ENCODE data around the gene MYOM3.

The MYOM3 gene

GRCh38 chr1:24095140-24095859, 16.6 kb downstream of the MYOM3 start:
- DNase-seq: no peak

DNA sequence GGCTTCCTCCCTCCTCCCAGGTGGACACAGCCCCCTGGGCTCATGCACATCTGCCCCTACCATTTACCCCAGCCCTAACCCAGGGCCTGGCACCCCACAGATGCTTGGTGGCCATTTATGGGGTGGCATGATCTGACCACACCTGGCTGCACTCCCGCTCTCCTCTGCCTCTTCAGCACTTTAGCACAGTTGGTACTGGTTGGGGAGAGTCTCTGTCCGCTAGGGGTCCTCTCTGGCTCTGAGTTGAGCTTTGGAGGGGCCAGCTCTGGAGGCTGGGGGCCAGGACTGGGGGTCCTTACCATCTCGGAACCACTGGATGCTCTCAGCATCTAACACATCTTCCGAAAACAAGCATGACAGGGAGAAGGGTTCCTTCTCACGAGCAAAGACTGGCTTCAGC, 17.4 kb downstream of the MYOM3 start:
- no peak for DNase-seq

- no peak for DNase-seq
Observed at GRCh38 chr1:24093732-24094131, 18.2 kb downstream of the MYOM3 start.

- DNase-seq: no peak
Observed at GRCh38 chr1:24092979-24093378, 19.0 kb downstream of the MYOM3 start.

- DNase-seq: no peak
Observed at GRCh38 chr1:24091971-24092482, 19.9 kb downstream of the MYOM3 start.

GRCh38 chr1:24090736-24091135, 21.2 kb downstream of the MYOM3 start:
- DNase-seq: no peak

DNA sequence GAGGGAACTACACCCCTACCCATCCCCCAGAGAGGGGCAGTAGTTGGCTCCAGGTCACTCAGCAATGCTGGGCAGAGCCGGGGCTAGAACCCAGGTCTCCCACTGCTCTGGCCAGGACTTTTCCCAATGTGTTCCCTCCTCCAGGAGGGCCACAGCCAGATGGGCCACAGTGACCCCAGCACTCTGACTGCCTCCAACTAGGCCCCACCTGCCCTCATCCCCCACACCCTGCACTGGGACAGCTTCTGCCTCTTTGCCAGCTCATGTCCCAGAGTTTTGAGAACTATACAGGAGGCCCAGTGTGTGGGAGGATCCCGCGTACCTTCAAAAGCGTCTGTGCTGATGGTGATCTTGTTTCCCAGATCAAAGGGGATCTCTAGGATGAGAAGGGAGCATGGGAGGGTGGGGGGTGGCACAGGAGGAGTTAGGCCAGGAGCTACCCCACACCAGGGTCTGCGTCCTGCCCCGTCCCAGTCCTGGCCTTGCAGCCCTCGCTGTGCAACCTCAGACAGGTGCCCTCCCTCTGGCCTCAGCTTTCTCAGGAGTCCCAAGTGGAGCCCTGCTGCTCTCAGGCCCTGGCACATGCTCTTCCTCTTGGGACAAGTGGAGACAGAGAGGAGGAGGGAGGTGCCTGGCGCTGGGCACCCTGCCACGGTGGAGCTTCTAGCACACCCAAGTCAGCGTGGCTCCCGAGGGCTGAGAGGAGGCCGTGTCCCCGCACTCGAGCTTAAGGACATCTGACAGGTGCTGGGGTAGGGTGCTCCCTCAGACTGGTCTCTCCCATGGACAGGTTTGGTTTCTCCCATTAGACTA, 22.0 kb downstream of the MYOM3 start:
- no peak for DNase-seq

DNA sequence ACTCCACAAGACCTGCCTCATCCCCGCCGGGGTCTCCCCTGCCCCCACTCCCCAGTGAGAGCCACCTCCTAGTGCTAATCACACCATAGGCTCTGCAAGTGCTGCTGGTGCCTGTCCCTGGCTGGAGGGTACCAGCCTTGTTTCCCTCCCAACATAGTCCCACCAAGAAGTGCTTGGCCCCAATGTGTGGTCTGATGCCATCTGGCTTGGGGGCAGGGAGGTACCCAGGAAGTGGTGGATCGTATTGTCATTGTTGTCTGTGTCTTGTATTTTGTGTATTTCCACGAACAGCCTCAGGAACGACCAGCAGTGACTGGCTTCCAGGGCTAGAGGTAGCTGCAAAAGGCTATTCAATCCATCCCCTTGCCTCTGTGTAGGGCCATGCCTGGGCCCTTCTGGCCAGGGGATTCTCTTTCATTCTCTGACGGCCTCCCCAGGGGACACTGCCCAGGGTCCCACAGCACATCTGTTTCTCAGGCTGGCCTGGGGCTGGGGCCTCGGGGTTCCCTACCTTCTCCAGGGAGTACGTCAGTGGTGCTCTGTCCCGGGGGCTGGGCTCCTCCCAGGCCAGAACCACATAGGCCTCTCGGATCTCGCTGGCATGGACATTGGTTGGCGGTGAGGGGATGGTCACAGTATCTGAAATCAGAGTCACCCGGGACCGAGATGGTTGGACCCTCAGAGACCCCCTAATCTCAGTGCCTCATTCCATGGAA, 22.8 kb downstream of the MYOM3 start:
- DNase-seq: no peak

DNA sequence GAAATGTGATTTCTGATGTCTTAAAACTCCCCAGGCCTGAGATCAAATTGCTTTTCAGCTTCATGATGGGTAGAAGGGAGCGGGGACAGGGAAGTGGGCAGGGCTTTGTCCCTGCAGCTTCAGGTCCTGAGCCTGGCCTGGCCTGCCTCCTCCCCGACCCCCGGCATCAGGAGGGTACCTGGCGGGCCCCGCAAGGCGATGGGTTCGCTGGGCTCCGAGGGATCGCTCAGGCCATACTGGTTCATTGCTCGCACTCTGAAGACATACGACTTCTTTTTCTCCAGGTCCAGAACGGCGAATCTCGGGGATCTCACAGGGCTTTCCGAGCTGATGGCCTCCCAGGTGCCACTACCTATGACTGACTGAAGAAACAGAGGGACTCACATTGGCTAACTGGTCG, 25.5 kb downstream of the MYOM3 start:
- DNase-seq: no peak

GRCh38 chr1:24085546-24085945, 26.4 kb downstream of the MYOM3 start:
- DNase-seq: no peak

DNA sequence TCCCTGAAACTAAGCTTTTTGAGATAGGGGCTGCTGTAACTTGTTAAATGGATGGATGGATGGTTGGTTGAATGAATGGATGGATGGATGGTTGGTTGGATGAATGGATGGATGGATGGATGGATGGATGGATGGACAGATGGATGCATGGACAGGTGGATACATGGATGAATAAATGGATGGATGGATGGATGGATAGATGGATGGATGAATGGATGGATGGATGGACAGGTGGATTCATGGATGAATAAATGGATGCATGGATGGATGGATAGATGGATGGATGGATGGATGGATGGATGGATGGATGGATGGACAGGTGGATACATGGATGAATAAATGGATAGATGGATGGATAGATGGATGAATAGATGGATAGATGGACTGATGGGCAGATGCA, 26.9 kb downstream of the MYOM3 start:
- DNase-seq: no peak

GRCh38 chr1:24084050-24084449, 27.9 kb downstream of the MYOM3 start:
- no peak for DNase-seq

GRCh38 chr1:24082372-24082771, 29.6 kb downstream of the MYOM3 start:
- DNase-seq: no peak

GRCh38 chr1:24081190-24081589, 30.7 kb downstream of the MYOM3 start:
- no peak for DNase-seq

DNA sequence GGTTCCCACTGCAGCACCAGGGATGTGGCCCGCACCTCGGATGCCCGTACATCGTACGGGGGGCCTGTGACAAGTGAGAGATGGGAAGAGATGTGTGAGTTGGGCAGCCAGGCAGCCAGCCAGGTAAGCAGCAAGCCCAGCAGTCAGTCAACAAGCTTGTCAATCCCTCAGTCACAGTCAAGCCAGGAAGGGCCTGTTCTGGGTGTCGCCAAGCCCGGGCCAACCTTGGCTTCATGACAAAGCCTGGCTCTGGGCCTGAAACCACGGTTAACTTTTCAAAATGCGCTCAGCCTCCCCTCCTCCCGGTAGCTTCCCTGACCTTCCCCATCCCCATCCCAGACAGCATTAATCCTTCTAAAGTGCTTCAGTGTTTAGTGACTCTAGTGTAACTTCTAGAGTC, 31.8 kb downstream of the MYOM3 start:
- DNase-seq: no peak

GRCh38 chr1:24077278-24077978, 34.5 kb downstream of the MYOM3 start:
- no peak for DNase-seq

- DNase-seq: no peak
Observed at GRCh38 chr1:24075946-24076345, 36.0 kb downstream of the MYOM3 start.

DNA sequence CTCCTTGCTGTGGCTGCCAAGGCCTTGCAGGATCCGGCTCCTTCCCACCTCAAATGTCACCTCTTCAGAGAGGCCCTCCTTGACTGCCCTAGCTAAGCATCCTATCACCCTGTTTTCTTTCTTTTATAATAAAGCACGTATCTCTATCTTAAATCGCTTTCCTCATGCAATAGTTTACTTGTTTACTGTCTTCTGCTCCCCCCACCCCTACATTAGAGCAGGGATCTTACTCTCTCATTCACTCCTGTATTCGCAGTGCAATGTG, 36.4 kb downstream of the MYOM3 start:
- no peak for DNase-seq

- no peak for DNase-seq
Observed at GRCh38 chr1:24074817-24075589, 36.9 kb downstream of the MYOM3 start.

DNA sequence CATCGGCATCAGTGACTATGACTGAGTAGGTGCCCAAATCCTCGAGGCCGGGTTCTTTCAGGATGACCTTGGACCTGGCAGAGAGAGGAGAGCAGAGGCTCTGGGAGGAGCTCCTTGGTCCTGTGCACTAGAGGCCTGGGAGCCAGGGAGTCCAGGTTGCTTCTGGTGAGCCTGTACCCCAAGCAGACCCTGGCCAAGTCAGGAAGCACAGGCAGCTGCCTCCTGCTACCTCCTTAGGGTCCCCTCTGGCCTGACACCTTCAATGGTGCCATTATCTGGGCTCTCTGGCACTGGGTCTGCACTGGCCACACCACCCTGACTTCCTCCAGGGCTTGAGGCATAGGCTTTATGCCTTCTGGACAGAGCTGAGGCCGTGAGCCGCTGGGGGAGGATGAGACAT, 37.7 kb downstream of the MYOM3 start:
- no peak for DNase-seq

- no peak for DNase-seq
Observed at GRCh38 chr1:24071941-24072340, 40.0 kb downstream of the MYOM3 start.

DNA sequence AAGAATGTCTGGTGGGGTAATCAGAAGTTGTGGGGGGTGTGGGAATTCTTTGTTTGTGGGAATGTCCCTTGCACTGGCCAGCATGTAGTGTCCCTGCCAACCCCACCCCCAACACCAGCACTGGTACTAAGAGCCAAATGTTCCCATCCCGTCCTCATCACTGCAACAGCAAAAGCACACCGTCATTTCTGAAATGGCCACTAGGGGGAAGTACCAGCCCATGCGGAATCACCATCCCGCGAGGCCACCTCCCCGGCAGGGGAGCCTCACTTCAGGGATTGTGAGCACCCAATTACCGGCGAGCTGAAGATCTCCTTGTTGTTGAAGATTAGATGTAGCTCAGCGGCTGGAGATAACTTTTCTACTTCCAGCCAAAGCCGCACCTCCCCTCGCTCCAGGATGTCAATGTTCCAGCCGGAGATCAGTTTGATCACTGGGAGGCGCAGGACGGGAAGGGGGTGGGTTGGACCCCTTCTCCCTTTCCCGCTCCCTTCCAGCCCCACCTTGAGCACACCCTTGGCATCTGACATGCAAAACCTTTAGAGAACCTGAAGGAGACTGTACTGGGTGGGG, 41.0 kb downstream of the MYOM3 start:
- DNase-seq: peak; percentile 56

All from NCI-H187 treated with DMSO at 0.1 percent for 48 hours (cell line).